ENCODE results near the gene SMARCC1.

The SMARCC1 gene

DNA sequence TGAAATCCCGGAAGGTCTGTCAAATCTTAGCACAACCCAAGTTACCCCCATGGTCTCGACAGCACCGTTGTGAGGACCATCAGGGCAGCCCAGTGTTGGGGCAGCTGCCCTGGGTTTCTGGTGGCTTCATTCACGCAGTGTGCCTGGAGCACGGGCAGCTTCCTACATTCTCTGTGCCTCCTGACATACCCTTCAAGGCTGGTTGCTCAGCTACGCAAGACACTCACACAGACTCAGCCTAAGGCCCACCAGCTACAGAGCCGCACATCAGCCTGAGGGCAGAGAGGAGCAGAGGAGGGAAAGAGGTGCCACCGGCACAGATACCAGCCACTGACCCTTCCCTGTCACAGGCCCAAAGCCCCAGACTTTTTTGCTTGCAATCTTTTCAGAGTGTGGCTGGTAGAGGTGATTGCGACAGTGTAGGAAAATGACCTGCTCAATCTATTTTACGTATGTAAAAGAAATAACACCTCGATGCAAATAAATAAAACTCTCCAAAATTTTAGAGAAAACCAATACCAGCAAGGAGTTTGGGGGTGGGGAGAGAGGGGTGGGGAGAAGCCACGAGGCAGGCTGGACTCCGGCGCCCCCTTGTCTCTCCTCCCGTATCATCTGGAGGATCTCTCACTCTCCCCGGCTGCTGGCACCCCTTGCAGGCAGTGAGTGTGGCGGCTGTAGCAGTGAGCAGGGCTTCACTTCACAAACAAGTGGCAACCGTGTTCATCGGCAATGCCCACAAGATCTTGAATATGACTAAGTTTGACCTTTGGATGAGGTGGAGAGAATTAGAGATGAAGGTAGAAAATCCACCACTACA is 215.8 kb downstream of the SMARCC1 start:
- no CpG with 5 or more reads among the region's 19 CpGs for WGBS (ENCODE audit: insufficient coverage, insufficient read length)

DNA sequence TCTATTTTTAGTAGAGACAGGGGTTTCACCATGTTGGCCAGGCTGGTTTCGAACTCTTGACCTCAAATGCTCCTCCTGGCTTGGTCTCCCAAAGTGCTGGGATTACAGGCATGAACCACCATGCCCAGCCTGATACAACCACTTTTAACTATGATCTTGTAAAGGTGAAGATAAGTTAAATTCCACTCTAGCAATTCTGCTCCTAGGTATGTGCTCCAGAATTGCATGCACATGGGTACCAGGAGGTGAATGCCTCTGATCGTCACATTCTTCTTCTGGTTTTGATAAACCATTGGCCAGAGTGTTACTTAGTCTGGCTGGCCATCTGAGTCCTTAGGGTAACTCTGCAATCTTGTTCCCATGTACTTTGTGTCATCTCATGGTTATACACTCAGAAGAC is 225.3 kb downstream of the SMARCC1 start:
- Histone ChIP-seq H3K9me3 (ENCODE audit: control insufficient read depth, insufficient read depth, low read length) (no peaks in the 10 kb centered on the region), H3K27me3 (ENCODE audit: control insufficient read depth, insufficient read depth, low read length) (no peaks in the 10 kb centered on the region), H3K27ac (ENCODE audit: low read length) (no peak overlapping the region), H3K4me3 (ENCODE audit: low read length) (no peak overlapping the region), H3K4me1 (ENCODE audit: control insufficient read depth, insufficient read depth, low read length) (peaks cover 2% of the 10 kb centered on the region; the same call in 1 of the 2 replicates), H3K36me3 (ENCODE audit: control insufficient read depth, insufficient read depth, low read length) (no peaks in the 10 kb centered on the region)
- WGBS (ENCODE audit: insufficient coverage, insufficient read length): no CpG with 5 or more reads among the region's 2 CpGs
- no peak for DNase-seq (ENCODE audit: low read depth, low spot score)

More for the DNA sequence above, 215.8 kb downstream of the SMARCC1 start:
- H3K27ac ChIP-seq (ENCODE audit: low read length): no peak overlapping the region
- no peaks in the 10 kb centered on the region for H3K27me3 ChIP-seq (ENCODE audit: control insufficient read depth, insufficient read depth, low read length)
- no peak overlapping the region for H3K4me3 ChIP-seq (ENCODE audit: low read length)
- H3K4me1 ChIP-seq (ENCODE audit: control insufficient read depth, insufficient read depth, low read length): no peaks in the 10 kb centered on the region
- H3K9me3 ChIP-seq (ENCODE audit: control insufficient read depth, insufficient read depth, low read length): no peaks in the 10 kb centered on the region
- no peaks in the 10 kb centered on the region for H3K36me3 ChIP-seq (ENCODE audit: control insufficient read depth, insufficient read depth, low read length)
- no peak for DNase-seq (ENCODE audit: low read depth, low spot score)

- Histone ChIP-seq H3K4me3 (ENCODE audit: low read length) (no peak overlapping the region), H3K27me3 (ENCODE audit: control insufficient read depth, insufficient read depth, low read length) (no peaks in the 10 kb centered on the region), H3K9me3 (ENCODE audit: control insufficient read depth, insufficient read depth, low read length) (no peaks in the 10 kb centered on the region), H3K27ac (ENCODE audit: low read length) (no peak overlapping the region), H3K36me3 (ENCODE audit: control insufficient read depth, insufficient read depth, low read length) (no peaks in the 10 kb centered on the region), H3K4me1 (ENCODE audit: control insufficient read depth, insufficient read depth, low read length) (peaks cover 2% of the 10 kb centered on the region; the same call in 1 of the 2 replicates)
- no peak for DNase-seq (ENCODE audit: low read depth, low spot score)
- WGBS (ENCODE audit: insufficient coverage, insufficient read length): no CpG with 5 or more reads among the region's 6 CpGs
These were observed 227.4 kb downstream of the SMARCC1 start for GRCh38 chr3:47554335-47554734.

- Histone ChIP-seq H3K4me3 (ENCODE audit: low read length) (no peak overlapping the region), H3K9me3 (ENCODE audit: control insufficient read depth, insufficient read depth, low read length) (no peaks in the 10 kb centered on the region), H3K4me1 (ENCODE audit: control insufficient read depth, insufficient read depth, low read length) (peaks cover 2% of the 10 kb centered on the region; the same call in 1 of the 2 replicates), H3K27ac (ENCODE audit: low read length) (no peak overlapping the region), H3K27me3 (ENCODE audit: control insufficient read depth, insufficient read depth, low read length) (no peaks in the 10 kb centered on the region), H3K36me3 (ENCODE audit: control insufficient read depth, insufficient read depth, low read length) (no peaks in the 10 kb centered on the region)
- DNase-seq (ENCODE audit: low read depth, low spot score): no peak
- no CpG with 5 or more reads among the region's 7 CpGs for WGBS (ENCODE audit: insufficient coverage, insufficient read length)
These were observed 228.3 kb downstream of the SMARCC1 start for GRCh38 chr3:47553407-47553806.

DNA sequence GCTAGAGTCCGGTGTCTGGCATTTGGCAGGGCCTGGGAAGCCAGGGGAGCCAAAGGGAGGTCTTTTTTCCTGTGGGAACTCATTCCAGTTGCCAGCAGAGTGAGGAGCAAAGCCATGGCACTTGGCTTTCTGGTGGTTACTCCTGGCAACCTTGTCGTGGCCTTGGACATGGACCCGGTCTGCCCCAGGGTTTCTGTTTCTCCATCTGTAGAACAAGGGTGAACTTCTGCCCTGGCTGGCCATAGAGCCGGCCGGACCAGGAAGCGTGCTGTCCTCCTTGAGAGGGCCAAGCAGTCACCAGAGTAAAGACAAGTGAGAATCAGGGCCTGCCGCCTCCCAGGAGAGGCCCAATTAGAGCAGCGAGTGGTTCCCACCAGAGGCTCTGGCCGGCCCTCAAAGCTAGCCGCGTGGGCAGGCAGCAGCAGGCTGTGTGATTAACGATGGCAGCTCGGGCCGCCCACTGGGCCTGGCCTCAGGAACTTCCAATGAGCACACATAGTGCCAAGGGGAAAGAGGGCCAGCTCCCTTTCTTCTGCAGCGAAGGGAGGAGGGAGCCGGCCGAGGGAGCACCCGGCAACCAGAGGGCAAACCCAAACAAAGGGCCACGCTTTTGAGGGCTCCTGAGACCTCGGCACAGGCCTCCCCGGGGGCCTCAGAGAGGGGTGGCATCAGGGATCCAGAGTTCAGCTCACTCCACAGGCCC is 239.1 kb downstream of the SMARCC1 start:
- no peak for DNase-seq (ENCODE audit: low read depth, low spot score)
- Histone ChIP-seq H3K36me3 (ENCODE audit: control insufficient read depth, insufficient read depth, low read length) (no peaks in the 10 kb centered on the region), H3K27ac (ENCODE audit: low read length) (no peak overlapping the region), H3K9me3 (ENCODE audit: control insufficient read depth, insufficient read depth, low read length) (no peaks in the 10 kb centered on the region), H3K4me1 (ENCODE audit: control insufficient read depth, insufficient read depth, low read length) (no peaks in the 10 kb centered on the region), H3K4me3 (ENCODE audit: low read length) (no peak overlapping the region), H3K27me3 (ENCODE audit: control insufficient read depth, insufficient read depth, low read length) (no peaks in the 10 kb centered on the region)
- no CpG with 5 or more reads among the region's 21 CpGs for WGBS (ENCODE audit: insufficient coverage, insufficient read length)

DNA sequence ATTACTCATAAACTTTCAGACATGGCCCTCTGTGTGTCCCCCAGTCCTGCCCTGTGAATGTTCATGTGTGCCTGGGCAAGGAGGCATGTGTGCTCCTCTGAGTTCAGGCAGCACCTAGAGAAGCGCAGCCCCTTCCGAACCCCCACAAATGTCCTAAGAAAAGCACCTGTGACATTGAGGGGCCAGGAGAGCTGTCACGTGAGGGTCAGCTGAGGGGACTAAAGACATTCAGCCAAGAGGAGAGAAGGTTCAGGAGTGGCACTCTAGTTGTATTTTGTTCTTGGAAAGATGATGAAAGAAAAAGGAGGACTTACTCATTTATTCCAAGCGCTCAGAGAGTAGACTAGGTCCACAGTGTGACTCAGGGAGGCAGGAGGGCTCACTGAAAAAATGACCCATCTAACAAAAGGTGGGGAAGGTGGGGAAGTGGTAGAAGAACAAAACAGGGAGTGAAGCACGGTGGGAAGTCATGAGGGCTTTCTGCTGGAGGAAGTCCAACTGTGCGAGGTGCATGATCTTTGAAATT is 240.0 kb downstream of the SMARCC1 start:
- no peak overlapping the region for H3K27ac ChIP-seq (ENCODE audit: low read length)
- H3K36me3 ChIP-seq (ENCODE audit: control insufficient read depth, insufficient read depth, low read length): no peaks in the 10 kb centered on the region
- H3K9me3 ChIP-seq (ENCODE audit: control insufficient read depth, insufficient read depth, low read length): no peaks in the 10 kb centered on the region
- H3K4me3 ChIP-seq (ENCODE audit: low read length): no peak overlapping the region
- DNase-seq (ENCODE audit: low read depth, low spot score): no peak
- no peaks in the 10 kb centered on the region for H3K27me3 ChIP-seq (ENCODE audit: control insufficient read depth, insufficient read depth, low read length)
- H3K4me1 ChIP-seq (ENCODE audit: control insufficient read depth, insufficient read depth, low read length): no peaks in the 10 kb centered on the region
- no CpG with 5 or more reads among the region's 6 CpGs for WGBS (ENCODE audit: insufficient coverage, insufficient read length)

DNA sequence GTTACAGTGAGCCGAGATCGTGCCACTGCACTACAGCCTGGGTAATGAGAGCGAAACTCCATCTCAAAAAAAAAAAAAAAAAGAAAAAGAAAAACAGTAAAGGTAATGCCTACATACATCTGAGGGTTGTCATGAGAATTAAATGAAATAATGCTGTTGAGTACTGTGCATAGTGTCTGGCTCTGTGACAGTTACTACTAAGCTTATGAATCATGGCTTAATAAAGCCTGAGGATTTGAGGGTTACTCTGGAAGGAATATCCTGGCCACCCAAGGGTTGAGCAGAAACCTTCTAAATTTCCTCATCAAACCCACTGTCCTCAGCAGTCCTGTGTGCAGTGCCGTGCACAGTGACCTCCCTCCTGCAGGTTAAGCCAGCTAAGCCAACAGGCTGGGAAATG is 241.4 kb downstream of the SMARCC1 start:
- Histone ChIP-seq H3K4me1 (ENCODE audit: control insufficient read depth, insufficient read depth, low read length) (no peaks in the 10 kb centered on the region), H3K27me3 (ENCODE audit: control insufficient read depth, insufficient read depth, low read length) (no peaks in the 10 kb centered on the region), H3K36me3 (ENCODE audit: control insufficient read depth, insufficient read depth, low read length) (no peaks in the 10 kb centered on the region), H3K9me3 (ENCODE audit: control insufficient read depth, insufficient read depth, low read length) (no peaks in the 10 kb centered on the region), H3K27ac (ENCODE audit: low read length) (no peak overlapping the region), H3K4me3 (ENCODE audit: low read length) (no peak overlapping the region)
- WGBS (ENCODE audit: insufficient coverage, insufficient read length): no CpG with 5 or more reads among the region's 4 CpGs
- DNase-seq (ENCODE audit: low read depth, low spot score): no peak

DNA sequence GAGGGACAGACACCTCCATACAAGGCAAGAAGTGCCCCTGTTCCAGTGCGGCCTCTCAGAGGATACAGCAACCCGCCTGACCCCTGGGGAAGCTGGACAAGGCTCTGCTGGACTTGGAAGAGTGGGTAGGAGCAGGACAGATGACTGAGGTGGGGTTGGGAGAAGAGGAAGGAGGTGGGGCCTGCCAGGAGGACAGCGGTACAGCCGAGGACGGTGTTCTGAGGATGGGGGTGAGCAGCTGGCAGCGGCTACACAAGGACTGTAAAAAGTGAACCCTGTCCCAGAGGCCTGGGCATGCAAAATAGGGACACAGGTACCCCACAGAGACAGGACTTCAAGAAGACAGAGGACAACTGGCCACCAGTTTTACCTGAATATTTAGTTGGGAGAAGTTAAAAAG is 244.7 kb downstream of the SMARCC1 start:
- H3K27ac ChIP-seq (ENCODE audit: low read length): no peak overlapping the region
- no peaks in the 10 kb centered on the region for H3K36me3 ChIP-seq (ENCODE audit: control insufficient read depth, insufficient read depth, low read length)
- no CpG with 5 or more reads among the region's 6 CpGs for WGBS (ENCODE audit: insufficient coverage, insufficient read length)
- H3K27me3 ChIP-seq (ENCODE audit: control insufficient read depth, insufficient read depth, low read length): no peaks in the 10 kb centered on the region
- no peaks in the 10 kb centered on the region for H3K4me1 ChIP-seq (ENCODE audit: control insufficient read depth, insufficient read depth, low read length)
- no peak for DNase-seq (ENCODE audit: low read depth, low spot score)
- no peak overlapping the region for H3K4me3 ChIP-seq (ENCODE audit: low read length)
- H3K9me3 ChIP-seq (ENCODE audit: control insufficient read depth, insufficient read depth, low read length): no peaks in the 10 kb centered on the region

GRCh38 chr3:47536221-47536891 is 245.3 kb downstream of the SMARCC1 start:
- Histone ChIP-seq H3K9me3 (ENCODE audit: control insufficient read depth, insufficient read depth, low read length) (no peaks in the 10 kb centered on the region), H3K27me3 (ENCODE audit: control insufficient read depth, insufficient read depth, low read length) (no peaks in the 10 kb centered on the region), H3K36me3 (ENCODE audit: control insufficient read depth, insufficient read depth, low read length) (no peaks in the 10 kb centered on the region), H3K4me1 (ENCODE audit: control insufficient read depth, insufficient read depth, low read length) (no peaks in the 10 kb centered on the region), H3K27ac (ENCODE audit: low read length) (no peak overlapping the region), H3K4me3 (ENCODE audit: low read length) (no peak overlapping the region)
- DNase-seq (ENCODE audit: low read depth, low spot score): no peak
- no CpG with 5 or more reads among the region's 19 CpGs for WGBS (ENCODE audit: insufficient coverage, insufficient read length)
